Measurements from ENCODE around the gene JDP2. TPM values are rescaled to one million over a fixed set of nuclear protein-coding genes. Genes with fewer than 3 reads are reported as not detected.

The JDP2 gene
- polyA plus RNA-seq, 3 donors: 10.9 to 149 (median 49.8) TPM

DNA sequence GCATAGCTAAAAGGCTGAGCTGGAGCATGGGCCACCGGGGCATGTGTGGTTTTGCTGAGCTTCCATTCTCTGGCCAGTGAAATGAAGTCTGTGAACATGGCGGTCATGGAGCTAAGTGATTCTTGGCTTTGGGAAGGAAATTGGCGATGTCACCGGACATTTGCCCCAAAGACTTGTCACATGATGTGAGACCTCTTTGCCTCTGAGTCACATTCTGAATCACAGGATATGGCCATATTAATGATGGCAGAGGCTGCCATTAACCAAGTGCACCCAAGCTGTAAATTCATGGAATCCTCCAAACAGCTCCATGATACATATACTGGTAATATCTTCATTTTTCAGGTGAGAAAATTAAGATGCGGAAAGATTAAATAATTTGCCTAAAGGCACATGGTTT, 67.1 kb downstream of the JDP2 start:
- no peak overlapping the region for H3K27ac ChIP-seq (ENCODE audit: low read depth, low read length)
- 92 to 99% (median 93%) methylated on average over 5 of the region's 5 CpGs for WGBS, 3 donors

GRCh38 chr14:75495399-75495798, 67.6 kb downstream of the JDP2 start:
- no peak overlapping the region for H3K27ac ChIP-seq (ENCODE audit: low read depth, low read length)
- WGBS, 3 donors: 70 to 88% (median 78%) methylated on average over 3 of the region's 3 CpGs

GRCh38 chr14:75495882-75496281, 68.1 kb downstream of the JDP2 start:
- no peak overlapping the region for H3K27ac ChIP-seq (ENCODE audit: low read depth, low read length)
- 62 to 80% (median 64%) methylated on average over 5 of the region's 5 CpGs for WGBS, 3 donors

- WGBS, 3 donors: 78 to 95% (median 82%) methylated on average over 4 of the region's 4 CpGs
- no peak overlapping the region for H3K27ac ChIP-seq (ENCODE audit: low read depth, low read length)
These were observed 68.9 kb downstream of the JDP2 start for GRCh38 chr14:75496755-75497154.

GRCh38 chr14:75497191-75497590, 69.4 kb downstream of the JDP2 start:
- 50 to 81% (median 60%) methylated on average over 4 of the region's 4 CpGs for WGBS, 3 donors
- no peak overlapping the region for H3K27ac ChIP-seq (ENCODE audit: low read depth, low read length)

DNA sequence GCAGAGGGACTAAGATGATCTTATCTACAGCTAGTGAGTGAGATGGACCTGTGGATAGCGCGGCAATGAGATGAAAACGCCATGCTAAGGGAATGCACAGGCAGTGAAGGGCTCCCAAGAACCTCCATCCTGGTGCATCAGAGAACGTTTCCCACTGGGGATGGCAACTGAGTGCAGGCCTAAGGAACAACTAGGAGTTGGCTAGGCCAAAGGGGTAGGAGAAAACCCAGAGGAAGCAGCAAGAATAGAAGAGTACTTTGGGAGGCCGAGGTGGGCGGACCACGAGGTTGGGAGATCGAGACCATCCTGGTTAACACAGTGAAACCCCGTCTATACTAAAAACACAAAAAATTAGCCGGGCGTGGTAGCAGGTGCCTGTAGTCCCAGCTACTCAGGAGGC, 69.9 kb downstream of the JDP2 start:
- 93 to 96% (median 94%) methylated on average over 11 of the region's 11 CpGs for WGBS, 3 donors
- H3K27ac ChIP-seq (ENCODE audit: low read depth, low read length): no peak overlapping the region

- no peak overlapping the region for H3K27ac ChIP-seq (ENCODE audit: low read depth, low read length)
- 90 to 92% (median 92%) methylated on average over 16 of the region's 16 CpGs for WGBS, 3 donors
These were observed 71.5 kb downstream of the JDP2 start for GRCh38 chr14:75499084-75499875.

GRCh38 chr14:75501080-75501479, 73.3 kb downstream of the JDP2 start:
- H3K27ac ChIP-seq (ENCODE audit: low read depth, low read length): no peak overlapping the region
- WGBS, 3 donors: 90 to 97% (median 92%) methylated on average over 3 of the region's 3 CpGs

- no peak overlapping the region for H3K27ac ChIP-seq (ENCODE audit: low read depth, low read length)
- WGBS, 3 donors: 98 to 100% (median 99%) methylated on average over 1 of the region's 1 CpG
These were observed 76.6 kb downstream of the JDP2 start for GRCh38 chr14:75504411-75504810.

- 91 to 97% (median 97%) methylated on average over 1 of the region's 1 CpG for WGBS, 3 donors
- no peak overlapping the region for H3K27ac ChIP-seq (ENCODE audit: low read depth, low read length)
These were observed 79.1 kb downstream of the JDP2 start for GRCh38 chr14:75506930-75507329.

GRCh38 chr14:75510547-75510946, 82.7 kb downstream of the JDP2 start:
- WGBS, 3 donors: 94 to 100% (median 95%) methylated on average over 1 of the region's 1 CpG
- H3K27ac ChIP-seq (ENCODE audit: low read depth, low read length): no peak overlapping the region

GRCh38 chr14:75511201-75511600, 83.4 kb downstream of the JDP2 start:
- no peak overlapping the region for H3K27ac ChIP-seq (ENCODE audit: low read depth, low read length)

DNA sequence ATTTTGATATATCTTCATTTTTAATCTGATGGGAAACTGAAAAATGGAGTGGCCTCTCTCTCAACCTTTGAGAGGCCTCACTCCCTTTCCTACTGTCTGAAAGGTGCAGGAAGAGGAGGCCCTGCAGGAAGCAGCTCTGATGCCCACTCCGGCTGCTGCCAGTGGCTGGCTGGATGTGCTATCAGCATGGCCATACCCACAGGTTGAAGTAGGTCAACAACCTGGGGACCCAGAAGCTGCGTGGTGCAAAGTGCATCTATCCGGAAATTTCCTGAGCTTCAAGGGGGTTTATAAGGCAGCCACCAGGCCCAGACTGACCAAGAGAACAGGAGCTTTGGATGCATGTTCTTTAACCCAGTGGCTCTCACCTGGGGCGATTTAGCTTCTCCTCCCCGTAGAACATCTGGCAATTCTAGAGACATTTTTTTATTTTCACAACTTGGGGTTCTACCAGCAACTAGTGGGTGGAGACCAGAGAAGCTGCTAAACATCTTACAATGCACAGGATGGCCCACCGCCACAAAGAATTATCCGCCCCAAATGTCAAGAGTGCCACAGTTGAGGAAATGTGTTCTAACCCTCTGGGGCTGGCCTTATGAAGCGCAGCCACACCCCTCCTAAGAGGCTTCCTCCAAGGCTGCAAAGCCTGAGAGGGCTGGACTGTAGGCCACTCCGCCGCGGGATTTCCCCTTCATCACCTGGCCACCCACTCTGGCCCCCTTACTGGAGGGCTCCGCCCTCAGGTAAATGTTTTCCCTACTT, 86.3 kb downstream of the JDP2 start:
- H3K27ac ChIP-seq (ENCODE audit: low read depth, low read length): no peak overlapping the region
- WGBS, 3 donors: 83 to 89% (median 89%) methylated on average over 12 of the region's 12 CpGs

DNA sequence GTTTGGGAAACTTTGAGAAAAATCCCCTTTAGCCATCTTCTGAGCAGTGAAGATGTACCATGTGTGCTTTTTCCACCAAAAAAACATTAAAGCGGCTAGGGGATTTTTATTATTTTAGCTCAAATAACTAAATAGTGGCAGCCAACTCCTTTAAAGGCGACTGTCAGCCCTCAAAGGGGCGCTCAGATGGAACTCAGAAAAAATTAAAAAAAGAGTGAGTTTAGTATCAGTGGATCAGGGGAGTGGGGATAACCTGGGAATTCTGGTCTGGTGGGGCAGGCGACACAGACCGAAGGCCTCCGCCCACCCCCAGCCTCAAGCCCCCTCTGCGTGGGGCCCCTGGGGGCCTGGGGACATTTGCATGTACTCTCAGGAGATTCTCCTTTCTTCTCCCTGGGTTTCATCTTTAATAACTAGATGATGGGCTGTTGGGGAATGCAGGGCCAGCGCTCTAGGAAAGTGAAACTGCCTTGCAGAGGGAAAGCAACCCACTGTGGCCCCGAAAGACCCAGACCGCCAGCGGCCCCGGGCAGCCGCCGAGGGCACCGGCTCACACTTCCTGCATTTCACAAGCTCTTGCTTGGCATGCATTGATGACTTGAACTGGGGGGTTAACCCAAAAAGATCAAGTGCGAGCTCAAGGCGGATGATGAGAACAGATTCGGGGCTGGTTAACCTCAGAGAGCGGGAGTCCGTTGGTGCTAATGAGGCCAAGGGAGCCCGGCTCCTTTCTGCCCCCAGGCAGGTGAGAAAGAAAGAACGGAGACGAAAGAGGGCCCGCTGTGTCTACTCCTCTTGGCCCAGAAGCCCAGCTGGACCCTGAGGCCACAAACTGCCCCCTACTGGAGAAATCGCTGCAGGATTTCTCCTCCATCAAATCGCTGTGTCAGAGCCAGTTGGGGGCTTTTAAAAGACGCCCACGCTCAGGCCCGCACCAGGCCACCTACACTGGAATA, 87.1 kb downstream of the JDP2 start:
- 35 to 58% (median 37%) methylated on average over 29 of the region's 29 CpGs for WGBS, 3 donors

DNA sequence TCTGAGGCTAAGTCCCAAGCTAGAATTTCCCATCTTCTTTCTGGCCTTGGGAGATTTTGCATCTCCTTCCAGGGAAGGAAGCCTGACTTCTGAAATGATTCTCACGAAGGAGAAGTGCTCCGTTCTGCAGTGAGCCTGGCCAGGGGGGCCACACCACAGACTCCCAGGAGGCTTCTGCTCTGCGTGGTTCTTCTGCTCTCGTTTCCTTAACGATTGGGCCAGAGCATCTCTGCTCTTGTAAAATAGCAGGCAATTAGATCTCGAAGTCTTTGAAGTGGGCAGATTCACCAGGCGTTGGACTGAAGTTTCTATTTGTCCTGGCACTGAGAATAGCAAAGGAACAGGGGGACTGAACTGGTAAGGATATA, 87.8 kb downstream of the JDP2 start:
- 24 to 55% (median 27%) methylated on average over 7 of the region's 7 CpGs for WGBS, 3 donors
- no peak overlapping the region for H3K27ac ChIP-seq (ENCODE audit: low read depth, low read length)

More for the DNA sequence above, 87.1 kb downstream of the JDP2 start:
- H3K27ac ChIP-seq (ENCODE audit: low read depth, low read length): no peak overlapping the region

- WGBS, 3 donors: 70 to 74% (median 71%) methylated on average over 4 of the region's 4 CpGs
- H3K27ac ChIP-seq (ENCODE audit: low read depth, low read length): no peak overlapping the region
These were observed 90.8 kb downstream of the JDP2 start for GRCh38 chr14:75518625-75519024.

DNA sequence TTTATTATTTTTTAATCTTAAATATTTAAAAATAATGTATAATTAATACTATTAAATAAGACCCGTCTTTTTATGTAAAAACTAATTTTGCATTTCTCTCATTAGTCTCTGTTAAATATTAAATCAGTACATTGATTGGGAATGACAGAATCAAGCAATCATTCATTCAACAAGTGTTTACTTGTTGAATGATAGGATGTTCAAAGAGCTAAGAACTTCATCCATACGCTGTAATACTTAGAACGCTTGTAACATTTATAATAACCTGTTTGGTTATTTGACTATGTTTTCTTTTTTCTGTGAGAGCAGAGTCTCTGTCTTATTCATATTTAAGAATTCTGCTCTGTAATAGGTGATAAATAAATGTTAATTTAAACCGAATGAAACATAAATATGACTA, 91.6 kb downstream of the JDP2 start:
- WGBS, 3 donors: 87 to 95% (median 94%) methylated on average over 4 of the region's 4 CpGs
- H3K27ac ChIP-seq (ENCODE audit: low read depth, low read length): no peak overlapping the region

DNA sequence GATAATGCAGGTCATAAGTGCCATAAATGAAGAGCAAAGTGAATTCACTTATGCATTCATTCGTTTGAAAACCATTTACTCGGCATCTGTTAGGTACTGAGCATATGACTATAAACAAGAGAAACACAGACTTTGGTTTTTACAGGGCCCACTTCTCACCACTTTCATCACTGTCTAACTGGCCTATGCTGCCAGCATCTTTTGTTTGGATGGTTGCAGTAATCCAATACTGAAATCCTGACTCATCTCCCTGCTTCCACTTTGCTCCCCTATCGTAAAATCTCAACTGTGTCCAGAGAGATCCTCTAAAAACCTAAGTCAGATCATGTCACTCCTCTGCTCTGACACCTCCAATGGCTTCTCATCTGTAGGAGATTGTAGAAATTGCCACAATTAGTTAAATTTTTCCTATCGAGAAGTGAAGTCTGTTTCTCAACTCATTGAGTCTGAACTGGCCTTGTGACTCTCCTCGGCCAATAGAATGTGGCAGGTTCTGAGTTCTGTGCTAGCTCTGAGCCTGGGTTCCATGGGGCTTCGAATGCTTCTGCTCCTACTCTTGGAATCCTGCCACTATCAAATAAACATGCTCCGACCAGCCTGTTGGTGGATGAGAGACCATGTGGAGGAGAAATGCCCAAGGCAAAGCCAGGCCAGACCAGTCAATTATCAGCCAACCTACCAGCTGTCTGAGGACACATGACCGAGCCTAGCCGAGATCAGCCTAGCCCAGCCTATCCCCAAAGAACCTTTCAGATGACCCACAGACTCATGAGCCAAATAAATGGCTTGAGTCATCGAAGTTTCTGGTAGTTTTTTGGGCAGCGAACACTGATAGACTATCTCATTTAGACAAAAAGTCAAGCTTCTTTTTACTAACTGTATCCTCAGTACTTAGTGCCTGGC, 92.3 kb downstream of the JDP2 start:
- 88 to 92% (median 88%) methylated on average over 11 of the region's 11 CpGs for WGBS, 3 donors
- H3K27ac ChIP-seq (ENCODE audit: low read depth, low read length): no peak overlapping the region

All from adipose tissue (tissue), 3 donors.